Measurements from ENCODE around the gene TPCN2.
A peak's percentile ranks its signal among the peaks of the same experiment; 100 is the strongest.

The TPCN2 gene

GRCh38 chr11:69087811-69088210 lies 39.1 kb downstream of the TPCN2 start:
- no peak for TF ChIP-seq ZNF8 (CRISPR knock-in tag; IDR thresholded peaks at IDR 0.05)
- TF ChIP-seq ZFP30 (CRISPR knock-in tag; IDR thresholded peaks at IDR 0.05): no peak
- no peak for TF ChIP-seq BACH2 (CRISPR knock-in tag; IDR thresholded peaks at IDR 0.05; ENCODE audit: borderline replicate concordance)
- TF ChIP-seq CSDC2 (CRISPR knock-in tag; IDR thresholded peaks at IDR 0.05): no peak
- TF ChIP-seq CREB5 (CRISPR knock-in tag; IDR thresholded peaks at IDR 0.05; ENCODE audit: low read depth): no peak
- TF ChIP-seq, protein P1, sequence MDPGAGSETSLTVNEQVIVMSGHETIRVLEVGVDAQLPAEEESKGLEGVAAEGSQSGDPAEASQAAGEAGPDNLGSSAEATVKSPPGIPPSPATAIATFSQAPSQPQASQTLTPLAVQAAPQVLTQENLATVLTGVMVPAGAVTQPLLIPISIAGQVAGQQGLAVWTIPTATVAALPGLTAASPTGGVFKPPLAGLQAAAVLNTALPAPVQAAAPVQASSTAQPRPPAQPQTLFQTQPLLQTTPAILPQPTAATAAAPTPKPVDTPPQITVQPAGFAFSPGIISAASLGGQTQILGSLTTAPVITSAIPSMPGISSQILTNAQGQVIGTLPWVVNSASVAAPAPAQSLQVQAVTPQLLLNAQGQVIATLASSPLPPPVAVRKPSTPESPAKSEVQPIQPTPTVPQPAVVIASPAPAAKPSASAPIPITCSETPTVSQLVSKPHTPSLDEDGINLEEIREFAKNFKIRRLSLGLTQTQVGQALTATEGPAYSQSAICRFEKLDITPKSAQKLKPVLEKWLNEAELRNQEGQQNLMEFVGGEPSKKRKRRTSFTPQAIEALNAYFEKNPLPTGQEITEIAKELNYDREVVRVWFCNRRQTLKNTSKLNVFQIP (CRISPR knock-in tag; IDR thresholded peaks at IDR 0.05; ENCODE audit: borderline replicate concordance, low read depth): no peak
- TF ChIP-seq CSRNP3 (CRISPR knock-in tag; IDR thresholded peaks at IDR 0.05): no peak
- TF ChIP-seq TCF4 (CRISPR knock-in tag; IDR thresholded peaks at IDR 0.05; ENCODE audit: borderline replicate concordance): no peak
- no peak for TF ChIP-seq ISL1 (CRISPR knock-in tag; IDR thresholded peaks at IDR 0.05)
- TF ChIP-seq OSR1 (CRISPR knock-in tag; IDR thresholded peaks at IDR 0.05): no peak
- TF ChIP-seq ZFP3 (CRISPR knock-in tag; IDR thresholded peaks at IDR 0.05): no peak
- TF ChIP-seq ZC3H10 (CRISPR knock-in tag; IDR thresholded peaks at IDR 0.05): no peak
- no peak for ATAC-seq

DNA sequence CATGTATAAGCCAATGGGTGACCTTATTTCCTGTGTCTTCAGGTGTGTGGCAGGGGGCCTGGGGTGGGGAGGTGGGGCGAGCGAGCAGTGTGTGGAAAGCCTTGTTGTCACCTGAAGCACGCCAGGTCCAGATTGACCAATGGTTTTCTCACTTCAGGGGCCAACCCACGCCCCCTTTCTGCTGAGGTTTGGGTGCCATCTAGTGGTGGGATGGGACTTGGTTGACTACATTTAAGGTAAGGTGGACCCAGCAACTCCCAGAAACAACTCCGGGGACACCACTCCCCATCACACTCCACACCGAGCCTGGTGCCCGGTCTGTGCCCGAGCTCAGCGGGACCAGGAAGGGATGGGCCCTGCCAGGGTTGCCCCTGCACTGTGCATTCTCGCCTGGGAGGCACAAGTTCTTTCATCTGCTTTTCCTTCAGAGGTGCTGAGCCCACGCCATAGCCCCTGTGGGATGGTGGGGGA lies 40.0 kb downstream of the TPCN2 start:
- ATAC-seq: peak; percentile 88
- TF ChIP-seq BACH2 (CRISPR knock-in tag; IDR thresholded peaks at IDR 0.05; ENCODE audit: borderline replicate concordance) (no peak), ZNF70 (CRISPR knock-in tag; IDR thresholded peaks at IDR 0.05) (no peak), ARNTL (CRISPR knock-in tag; IDR thresholded peaks at IDR 0.05; ENCODE audit: borderline replicate concordance, low read depth) (no peak), ZNF565 (CRISPR knock-in tag; conservative IDR thresholded peaks at IDR 0.05; ENCODE audit: low read depth) (no peak), ZFP3 (CRISPR knock-in tag; IDR thresholded peaks at IDR 0.05) (no peak), TSHZ2 (CRISPR knock-in tag; IDR thresholded peaks at IDR 0.05) (no peak), ISL1 (CRISPR knock-in tag; IDR thresholded peaks at IDR 0.05) (no peak), PPARA (CRISPR knock-in tag; IDR thresholded peaks at IDR 0.05; ENCODE audit: borderline replicate concordance) (no peak), ZFP30 (CRISPR knock-in tag; IDR thresholded peaks at IDR 0.05) (no peak), TOX (CRISPR knock-in tag; IDR thresholded peaks at IDR 0.05; ENCODE audit: borderline replicate concordance) (no peak), CSRNP3 (CRISPR knock-in tag; IDR thresholded peaks at IDR 0.05) (no peak), OSR1 (CRISPR knock-in tag; IDR thresholded peaks at IDR 0.05) (no peak), RARB (CRISPR knock-in tag; IDR thresholded peaks at IDR 0.05) (no peak), GLIS3 (CRISPR knock-in tag; IDR thresholded peaks at IDR 0.05) (no peak), SNAI2 (CRISPR knock-in tag; IDR thresholded peaks at IDR 0.05) (no peak)
- TF ChIP-seq, protein P2, sequence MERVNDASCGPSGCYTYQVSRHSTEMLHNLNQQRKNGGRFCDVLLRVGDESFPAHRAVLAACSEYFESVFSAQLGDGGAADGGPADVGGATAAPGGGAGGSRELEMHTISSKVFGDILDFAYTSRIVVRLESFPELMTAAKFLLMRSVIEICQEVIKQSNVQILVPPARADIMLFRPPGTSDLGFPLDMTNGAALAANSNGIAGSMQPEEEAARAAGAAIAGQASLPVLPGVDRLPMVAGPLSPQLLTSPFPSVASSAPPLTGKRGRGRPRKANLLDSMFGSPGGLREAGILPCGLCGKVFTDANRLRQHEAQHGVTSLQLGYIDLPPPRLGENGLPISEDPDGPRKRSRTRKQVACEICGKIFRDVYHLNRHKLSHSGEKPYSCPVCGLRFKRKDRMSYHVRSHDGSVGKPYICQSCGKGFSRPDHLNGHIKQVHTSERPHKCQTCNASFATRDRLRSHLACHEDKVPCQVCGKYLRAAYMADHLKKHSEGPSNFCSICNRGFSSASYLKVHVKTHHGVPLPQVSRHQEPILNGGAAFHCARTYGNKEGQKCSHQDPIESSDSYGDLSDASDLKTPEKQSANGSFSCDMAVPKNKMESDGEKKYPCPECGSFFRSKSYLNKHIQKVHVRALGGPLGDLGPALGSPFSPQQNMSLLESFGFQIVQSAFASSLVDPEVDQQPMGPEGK (CRISPR knock-in tag; IDR thresholded peaks at IDR 0.05; ENCODE audit: borderline replicate concordance): no peak
